ENCODE results near the gene FOSL1.

FOSL1 gene

DNA sequence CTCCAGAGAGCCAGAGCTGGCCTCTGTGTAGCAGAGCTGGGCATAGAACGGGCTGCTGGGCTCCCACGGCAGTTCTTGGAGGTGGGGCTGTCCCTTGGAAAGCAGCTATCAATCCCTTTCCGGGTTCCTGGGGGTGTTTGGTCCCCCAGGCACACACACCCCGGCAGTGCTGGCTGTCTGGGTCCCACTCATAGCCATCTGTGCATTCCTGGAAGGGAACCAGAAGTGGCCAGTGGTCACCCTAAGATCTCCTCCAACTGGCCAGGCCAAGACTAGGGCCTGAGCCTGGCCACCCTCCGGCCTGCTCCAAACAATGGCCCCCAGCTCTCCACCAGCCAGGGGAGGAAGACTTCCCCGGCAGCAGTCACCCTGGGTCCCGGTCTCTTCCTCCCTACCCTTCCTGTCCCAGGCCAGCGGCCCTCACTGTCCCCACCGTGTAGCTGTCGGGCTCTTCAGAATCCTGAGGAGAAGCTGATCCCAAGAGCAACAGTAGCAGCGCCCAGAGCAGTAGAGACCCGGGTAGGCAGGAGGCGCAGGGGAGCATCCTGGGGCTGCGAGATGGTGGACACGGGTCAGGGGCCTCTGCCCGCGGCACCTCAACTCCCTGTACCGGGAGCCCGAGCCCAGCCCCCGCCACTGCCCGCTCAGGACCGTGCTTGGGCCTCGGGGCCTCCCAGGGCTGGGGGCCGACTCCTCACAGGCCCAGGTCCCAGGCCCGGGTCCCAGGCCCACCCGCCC, 28.2 kb downstream of the FOSL1 start:
- H3F3A ChIP-seq (ENCODE audit: insufficient read depth), result no peaks in the 10 kb centered on the region
- H3K9me3 ChIP-seq (ENCODE audit: insufficient read depth, low read length), result no peaks in the 10 kb centered on the region
- no peaks in the 10 kb centered on the region for H3K36me3 ChIP-seq (ENCODE audit: low read length)
- H3K9ac ChIP-seq (ENCODE audit: low read length), result no peak overlapping the region
- no peaks in the 10 kb centered on the region for H4K20me1 ChIP-seq (ENCODE audit: low read depth, low read length)
- no peaks in the 10 kb centered on the region for H3K9me2 ChIP-seq (replicated peaks; ENCODE audit: insufficient read depth, low read length)
- H2AFZ ChIP-seq (ENCODE audit: low read depth, low read length, severe bottlenecking), result no peak overlapping the region
- H3K4me3 ChIP-seq (ENCODE audit: insufficient read depth, low read length, poor library complexity, severe bottlenecking), result no peak overlapping the region
- H3K79me2 ChIP-seq (ENCODE audit: insufficient read depth, low read length), result no peaks in the 10 kb centered on the region
- no peak overlapping the region for H3K27ac ChIP-seq (ENCODE audit: low read depth, low read length)
- TF ChIP-seq CTCF (IDR thresholded peaks at IDR 0.05; ENCODE audit: insufficient read depth, low read length, poor library complexity, severe bottlenecking) (no peak), EZH2phosphoT487 (conservative IDR thresholded peaks at IDR 0.05; ENCODE audit: low read length) (no peak)
- no peaks in the 10 kb centered on the region for H3K27me3 ChIP-seq (ENCODE audit: low read length)
- no peak overlapping the region for H3K4me2 ChIP-seq (ENCODE audit: low read depth, low read length, poor library complexity, severe bottlenecking)

- Histone ChIP-seq H2AFZ (ENCODE audit: low read depth, low read length, severe bottlenecking) (no peak overlapping the region), H3K9me3 (ENCODE audit: insufficient read depth, low read length) (no peaks in the 10 kb centered on the region), H3K79me2 (ENCODE audit: insufficient read depth, low read length) (no peaks in the 10 kb centered on the region), H3K27me3 (ENCODE audit: low read length) (no peaks in the 10 kb centered on the region), H3K36me3 (ENCODE audit: low read length) (no peaks in the 10 kb centered on the region), H3F3A (ENCODE audit: insufficient read depth) (no peaks in the 10 kb centered on the region), H3K27ac (ENCODE audit: low read depth, low read length) (no peak overlapping the region), H3K4me3 (ENCODE audit: insufficient read depth, low read length, poor library complexity, severe bottlenecking) (no peak overlapping the region), H3K9ac (ENCODE audit: low read length) (no peak overlapping the region), H4K20me1 (ENCODE audit: low read depth, low read length) (no peaks in the 10 kb centered on the region), H3K4me2 (ENCODE audit: low read depth, low read length, poor library complexity, severe bottlenecking) (no peak overlapping the region), H3K9me2 (replicated peaks; ENCODE audit: insufficient read depth, low read length) (no peaks in the 10 kb centered on the region)
- TF ChIP-seq CTCF (IDR thresholded peaks at IDR 0.05; ENCODE audit: insufficient read depth, low read length, poor library complexity, severe bottlenecking) (no peak), EZH2phosphoT487 (conservative IDR thresholded peaks at IDR 0.05; ENCODE audit: low read length) (no peak)
These were observed 29.2 kb downstream of the FOSL1 start for GRCh38 chr11:65870706-65871681.

- no peak overlapping the region for H3K27ac ChIP-seq (ENCODE audit: low read depth, low read length)
- no peaks in the 10 kb centered on the region for H4K20me1 ChIP-seq (ENCODE audit: low read depth, low read length)
These were observed 29.9 kb downstream of the FOSL1 start for GRCh38 chr11:65870307-65870658.

More at GRCh38 chr11:65870307-65870658, 29.9 kb downstream of the FOSL1 start:
- Histone ChIP-seq H2AFZ (ENCODE audit: low read depth, low read length, severe bottlenecking) (no peak overlapping the region), H3K9ac (ENCODE audit: low read length) (no peak overlapping the region), H3K79me2 (ENCODE audit: insufficient read depth, low read length) (no peaks in the 10 kb centered on the region), H3K4me2 (ENCODE audit: low read depth, low read length, poor library complexity, severe bottlenecking) (no peak overlapping the region), H3K27me3 (ENCODE audit: low read length) (no peaks in the 10 kb centered on the region), H3K4me3 (ENCODE audit: insufficient read depth, low read length, poor library complexity, severe bottlenecking) (no peak overlapping the region), H3K9me2 (replicated peaks; ENCODE audit: insufficient read depth, low read length) (no peaks in the 10 kb centered on the region), H3K36me3 (ENCODE audit: low read length) (no peaks in the 10 kb centered on the region), H3F3A (ENCODE audit: insufficient read depth) (no peaks in the 10 kb centered on the region), H3K9me3 (ENCODE audit: insufficient read depth, low read length) (no peaks in the 10 kb centered on the region)
- TF ChIP-seq CTCF (IDR thresholded peaks at IDR 0.05; ENCODE audit: insufficient read depth, low read length, poor library complexity, severe bottlenecking) (no peak), EZH2phosphoT487 (conservative IDR thresholded peaks at IDR 0.05; ENCODE audit: low read length) (no peak)
